GM23248 (cell line): ENCODE results near the gene ZDHHC14. TPM values are rescaled to one million over a fixed set of nuclear protein-coding genes. Genes with fewer than 3 reads are reported as not detected.

Experiments used
- DNase-seq: peaks from one replicate; pipeline ENCODE4 v3.0.0-alpha.2; 2015
- H2AFZ ChIP-seq: fragments of 200-600 bp; sonication (generic); 2 replicates; pipeline ENCODE4 v1.6.1; 2016; ENCODE audit warnings: antibody characterized with exemption
- H3F3A ChIP-seq: fragments of 200-600 bp; sonication (generic); 2 replicates; pipeline ENCODE4 v1.6.1; 2016; ENCODE audit warnings: mild to moderate bottlenecking, antibody characterized with exemption, mixed run types; ENCODE audit not compliant: insufficient read depth
- H3K27ac ChIP-seq: fragments of 200-600 bp; sonication (generic); 2 replicates; pipeline ENCODE4 v1.5.1; 2016; ENCODE audit warnings: mild to moderate bottlenecking
- H3K27me3 ChIP-seq: fragments of 200-600 bp; sonication (generic); replicated peaks from 2 replicates; pipeline ENCODE4 v1.6.1; 2016; ENCODE audit warnings: mild to moderate bottlenecking; ENCODE audit not compliant: insufficient read depth
- H3K36me3 ChIP-seq: fragments of 200-600 bp; sonication (generic); 2 replicates; pipeline ENCODE4 v1.6.1; 2016; ENCODE audit warnings: low read depth, mild to moderate bottlenecking
- H3K4me1 ChIP-seq: fragments of 200-600 bp; sonication (generic); 2 replicates; pipeline ENCODE4 v1.6.1; 2016; ENCODE audit warnings: mild to moderate bottlenecking; ENCODE audit not compliant: insufficient read depth
- H3K4me2 ChIP-seq: fragments of 200-600 bp; sonication (generic); one replicate; pipeline ENCODE4 v1.6.1; 2016; ENCODE audit warnings: mild to moderate bottlenecking; ENCODE audit not compliant: unreplicated experiment
- H3K4me3 ChIP-seq: fragments of 200-600 bp; sonication (generic); 2 replicates; pipeline ENCODE4 v1.5.1; 2016; ENCODE audit warnings: mild to moderate bottlenecking
- H3K79me2 ChIP-seq: fragments of 200-600 bp; sonication (generic); 2 replicates; pipeline ENCODE4 v1.6.1; 2016; ENCODE audit warnings: mild to moderate bottlenecking; ENCODE audit not compliant: insufficient read depth
- H3K9ac ChIP-seq: fragments of 200-600 bp; sonication (generic); 2 replicates; pipeline ENCODE4 v1.6.1; 2016; ENCODE audit warnings: mild to moderate bottlenecking
- H3K9me2 ChIP-seq: fragments of 200-600 bp; sonication (generic); 2 replicates; pipeline ENCODE4 v1.6.1; 2016; ENCODE audit warnings: mixed run types, mild to moderate bottlenecking, moderate library complexity; ENCODE audit not compliant: insufficient read depth
- H3K9me3 ChIP-seq: fragments of 200-600 bp; sonication (generic); one replicate; pipeline ENCODE4 v1.6.1; 2017; ENCODE audit warnings: low read depth
- H4K20me1 ChIP-seq: fragments of 200-600 bp; sonication (generic); 2 replicates; pipeline ENCODE4 v1.6.0; 2016; ENCODE audit not compliant: insufficient read depth
- EZH2 ChIP-seq: fragments of 200-600 bp; sonication (generic); IDR thresholded peaks from 2 replicates; pipeline ENCODE4 v1.6.1; 2018; ENCODE audit warnings: antibody characterized with exemption, mild to moderate bottlenecking; ENCODE audit not compliant: insufficient read depth, poor library complexity, severe bottlenecking
- EZH2phosphoT487 ChIP-seq: fragments of 200-600 bp; sonication (generic); IDR thresholded peaks from 2 replicates; pipeline ENCODE4 v1.6.1; 2018; ENCODE audit warnings: antibody characterized with exemption, moderate library complexity, mild to moderate bottlenecking, low read depth; ENCODE audit not compliant: insufficient read depth
- WGBS, 2 experiments: methylation state at CpG; one replicate each; pipeline ENCODE4 v1.1.6; 2015 to 2017; ENCODE audit warnings: low lambda C conversion rate in 2 of 2, low coverage in 1 of 2; ENCODE audit errors: missing lambda C conversion rate in 2 of 2; 5-methylcytosine and 5-hydroxymethylcytosine counted together
- in situ Hi-C: fragments of 300-500 bp; cut with MboI; formaldehyde crosslinking; loops from 2 replicates; pipeline ENCODE4 v1.15.0; 2020
- polyA plus RNA-seq: library from polyadenylated mRNA; unstranded; fragments of >200 nt; fragmentation: Nextera tagmentation; extraction: Ambion mirVana; gene quantifications from 2 replicates; pipeline ENCODE4 v1.2.1, GENCODE V29; 2016
- total RNA-seq: library from RNA; depleted of rRNA; stranded (reverse); fragments of >200 nt; shearing (Covaris generic); gene quantifications from 2 replicates; pipeline ENCODE4 v1.2.3, GENCODE V29; 2014

The ZDHHC14 gene
- total and polyA plus RNA-seq, 2 experiments from 2014 or later, result 1.4 to 4.5 TPM

DNA sequence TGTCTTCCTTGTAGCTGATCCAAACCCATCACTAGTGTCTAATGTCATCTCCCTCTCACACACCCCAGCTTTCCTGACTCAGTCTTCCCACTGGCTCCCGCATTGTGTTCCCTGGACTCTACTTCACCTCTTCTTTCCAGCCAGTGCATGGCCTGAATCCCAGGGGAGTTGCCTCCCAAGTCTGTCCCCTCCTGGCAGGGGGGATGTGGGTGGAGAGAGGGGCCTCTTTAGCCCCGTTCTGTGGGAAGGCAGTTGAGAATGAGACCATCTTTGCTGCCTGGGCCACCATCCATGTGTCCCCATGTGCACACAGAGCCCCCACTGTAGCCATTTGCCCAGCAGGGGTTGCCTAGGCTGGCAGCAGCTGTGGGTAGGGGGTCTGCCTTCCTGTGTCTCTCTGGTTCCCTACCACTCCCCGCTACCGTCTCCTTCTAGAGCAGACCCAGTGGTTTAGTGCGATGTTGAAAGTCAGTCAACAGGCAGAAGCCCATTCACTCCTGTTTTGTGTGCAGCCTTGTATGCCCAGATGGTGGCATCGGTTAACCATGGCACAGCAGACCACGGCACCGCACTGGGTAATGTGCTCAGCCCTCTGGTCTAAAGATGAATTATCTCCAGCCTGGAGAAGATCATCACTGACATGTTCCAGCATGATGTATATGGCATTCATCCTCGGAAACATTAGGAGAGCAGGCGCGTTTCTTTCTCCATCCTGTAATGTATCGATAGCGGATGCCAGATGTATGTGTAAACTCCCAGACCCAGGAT, 263.2 kb downstream of the ZDHHC14 start:
- Histone ChIP-seq H3K79me2 (no peaks in the 10 kb centered on the region), H3K36me3 (no peaks in the 10 kb centered on the region), H3K4me2 (no peak overlapping the region), H3K4me1 (no peaks in the 10 kb centered on the region), H3K9ac (no peak overlapping the region), H3K27me3 (no peaks in the 10 kb centered on the region), H3K9me3 (no peaks in the 10 kb centered on the region), H4K20me1 (no peaks in the 10 kb centered on the region), H2AFZ (no peak overlapping the region), H3K27ac (no peak overlapping the region), H3K4me3 (no peak overlapping the region), H3K9me2 (no peaks in the 10 kb centered on the region), H3F3A (0 out of 2 replicates have a peak, but pooled peaks cover 4% of the 10 kb centered on the region)
- TF ChIP-seq EZH2, result no peak
- TF ChIP-seq EZH2phosphoT487, result no peak
- peak; percentile 66 for DNase-seq
- in situ Hi-C loops, result loop anchor here (10.0 kb wide), 1 partner anchor 231 kb away; no protein-coding TSS in a partner anchor
- WGBS, 2 experiments, result 49 to 50% methylated on average over 13 of the region's 13 CpGs

DNA sequence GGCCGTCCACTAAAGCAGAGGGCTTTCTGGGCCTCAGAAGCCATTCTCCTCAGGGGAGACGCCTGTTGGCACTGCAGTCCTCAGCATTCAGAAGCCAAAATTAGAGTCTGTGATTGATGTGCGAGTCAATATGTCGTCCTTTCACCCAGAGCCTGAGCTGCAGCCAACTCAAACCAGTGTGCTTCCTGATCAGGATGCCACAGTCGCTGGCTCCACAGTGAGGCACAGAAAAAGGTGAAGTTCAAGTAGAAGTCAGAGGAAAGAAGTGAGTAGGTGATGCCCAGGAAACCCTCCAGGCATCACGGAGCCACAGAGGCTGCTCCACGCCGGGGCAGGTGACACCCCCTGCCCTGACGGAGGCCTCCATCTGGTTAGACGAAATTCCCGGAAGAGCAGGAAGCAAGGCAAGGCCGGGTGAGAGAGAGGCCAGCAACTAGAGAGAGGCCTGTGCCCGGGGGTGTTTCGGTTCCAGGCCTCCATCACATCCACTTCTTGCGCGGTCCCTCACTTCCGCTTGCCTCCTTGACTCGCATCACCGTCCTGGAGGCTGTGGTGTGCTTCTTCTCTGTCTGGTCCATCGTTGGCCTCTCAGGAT, 264.3 kb downstream of the ZDHHC14 start:
- H3K4me1 ChIP-seq, result no peaks in the 10 kb centered on the region
- no peaks in the 10 kb centered on the region for H4K20me1 ChIP-seq
- H3K9me3 ChIP-seq, result no peaks in the 10 kb centered on the region
- H3K27me3 ChIP-seq, result no peaks in the 10 kb centered on the region
- no peak overlapping the region for H3K9ac ChIP-seq
- TF ChIP-seq EZH2 (no peak), EZH2phosphoT487 (no peak)
- H2AFZ ChIP-seq, result no peak overlapping the region
- no peak overlapping the region for H3K4me3 ChIP-seq
- in situ Hi-C loops, result loop anchor here (10.0 kb wide), 1 partner anchor 230 kb away; no protein-coding TSS in a partner anchor
- H3K36me3 ChIP-seq, result no peaks in the 10 kb centered on the region
- H3K79me2 ChIP-seq, result no peaks in the 10 kb centered on the region
- H3K4me2 ChIP-seq, result no peak overlapping the region
- 0 out of 2 replicates have a peak, but pooled peaks cover 4% of the 10 kb centered on the region for H3F3A ChIP-seq
- DNase-seq, result no peak
- H3K9me2 ChIP-seq, result no peaks in the 10 kb centered on the region
- WGBS, 2 experiments, result 90 to 92% methylated on average over 20 of the region's 20 CpGs
- no peak overlapping the region for H3K27ac ChIP-seq

DNA sequence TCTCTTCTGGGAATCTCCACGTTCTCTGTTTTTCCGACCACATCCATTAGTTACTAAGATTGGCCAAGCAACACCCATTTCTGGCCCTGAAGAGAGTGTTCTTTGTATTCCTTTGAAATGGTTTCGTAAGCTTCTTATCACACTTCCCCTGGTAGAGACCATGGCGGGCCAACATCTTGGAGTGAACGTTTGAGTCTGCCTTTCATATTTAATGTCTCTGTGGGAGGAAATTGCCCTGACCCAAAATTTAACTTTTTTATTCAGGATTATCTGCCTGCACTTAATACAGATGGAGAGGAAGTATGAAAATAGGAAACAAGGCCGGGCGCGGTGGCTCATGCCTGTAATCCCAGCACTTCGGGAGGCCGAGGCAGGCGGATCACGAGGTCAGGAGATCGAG, 265.0 kb downstream of the ZDHHC14 start:
- no peaks in the 10 kb centered on the region for H3K9me2 ChIP-seq
- 91 to 94% methylated on average over 13 of the region's 13 CpGs for WGBS, 2 experiments
- H3F3A ChIP-seq, result 0 out of 2 replicates have a peak, but pooled peaks cover 4% of the 10 kb centered on the region
- DNase-seq, result no peak
- in situ Hi-C loops, result loop anchor here (10.0 kb wide), 1 partner anchor 229 kb away; no protein-coding TSS in a partner anchor
- H3K36me3 ChIP-seq, result no peaks in the 10 kb centered on the region
- H3K27ac ChIP-seq, result no peak overlapping the region
- no peaks in the 10 kb centered on the region for H4K20me1 ChIP-seq
- no peak for TF ChIP-seq EZH2phosphoT487
- TF ChIP-seq EZH2, result no peak
- no peak overlapping the region for H3K4me3 ChIP-seq
- H3K27me3 ChIP-seq, result no peaks in the 10 kb centered on the region
- H3K4me2 ChIP-seq, result no peak overlapping the region
- H3K9me3 ChIP-seq, result no peaks in the 10 kb centered on the region
- no peak overlapping the region for H3K9ac ChIP-seq
- no peaks in the 10 kb centered on the region for H3K79me2 ChIP-seq
- H2AFZ ChIP-seq, result no peak overlapping the region
- H3K4me1 ChIP-seq, result no peaks in the 10 kb centered on the region

DNA sequence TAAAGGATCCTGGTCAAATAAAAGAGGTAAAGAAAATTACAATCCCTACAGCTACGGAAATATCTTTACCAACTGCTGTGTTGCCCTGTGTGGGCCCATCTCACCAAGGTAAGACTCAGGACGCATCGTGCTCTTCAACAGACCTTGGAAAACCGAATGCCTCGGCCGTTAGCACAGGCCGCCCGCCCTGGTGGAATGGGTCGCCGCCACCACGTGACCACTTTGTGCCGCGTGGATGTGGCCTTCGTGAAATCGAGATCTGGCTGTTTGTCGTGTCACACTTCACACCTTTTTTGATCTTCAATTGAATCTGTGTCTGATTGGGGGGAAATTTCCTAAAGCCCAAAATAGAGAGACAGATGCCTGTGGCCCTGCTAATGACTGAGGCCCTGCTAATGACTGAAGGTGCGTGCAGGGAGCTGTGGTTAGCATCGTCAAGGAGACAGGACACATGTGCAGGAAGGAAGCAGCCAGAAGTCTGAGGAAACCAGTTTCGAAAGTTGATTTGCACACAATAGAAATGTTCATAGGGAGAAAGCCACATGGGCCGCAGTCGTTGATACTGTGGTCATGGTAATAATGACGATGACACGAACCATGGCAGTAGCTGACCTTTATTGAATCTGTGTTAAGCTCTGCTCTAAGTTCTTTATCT, 266.4 kb downstream of the ZDHHC14 start:
- 0 out of 2 replicates have a peak, but pooled peaks cover 4% of the 10 kb centered on the region for H3F3A ChIP-seq
- no peak overlapping the region for H2AFZ ChIP-seq
- 94 to 95% methylated on average over 23 of the region's 23 CpGs for WGBS, 2 experiments
- H3K79me2 ChIP-seq, result no peaks in the 10 kb centered on the region
- H3K9me2 ChIP-seq, result no peaks in the 10 kb centered on the region
- in situ Hi-C loops, result loop anchor here (10.0 kb wide), 1 partner anchor 227 kb away; no protein-coding TSS in a partner anchor
- H3K4me3 ChIP-seq, result no peak overlapping the region
- H3K27me3 ChIP-seq, result no peaks in the 10 kb centered on the region
- no peak overlapping the region for H3K4me2 ChIP-seq
- no peak for DNase-seq
- H3K9ac ChIP-seq, result no peak overlapping the region
- H3K27ac ChIP-seq, result no peak overlapping the region
- no peaks in the 10 kb centered on the region for H3K36me3 ChIP-seq
- TF ChIP-seq EZH2phosphoT487, result no peak
- no peak for TF ChIP-seq EZH2
- no peaks in the 10 kb centered on the region for H3K9me3 ChIP-seq
- no peaks in the 10 kb centered on the region for H4K20me1 ChIP-seq
- H3K4me1 ChIP-seq, result no peaks in the 10 kb centered on the region
